ENCODE data around the gene RTCB.

RTCB gene

GRCh38 chr22:32430352-32430751 is 18.3 kb upstream of the RTCB start:
- Histone ChIP-seq H3K27ac (ENCODE audit: poor library complexity, severe bottlenecking) (no peak overlapping the region), H3K9me3 (ENCODE audit: severe bottlenecking) (no peaks in the 10 kb centered on the region), H3K36me3 (ENCODE audit: low read depth) (no peaks in the 10 kb centered on the region), H3K4me1 (ENCODE audit: insufficient read depth, poor library complexity, severe bottlenecking) (no peaks in the 10 kb centered on the region), H3K4me3 (ENCODE audit: severe bottlenecking) (no peak overlapping the region), H3K27me3 (ENCODE audit: insufficient read depth, poor library complexity, severe bottlenecking) (peaks cover 6% of the 10 kb centered on the region)
- no peak for TF ChIP-seq CTCF (IDR thresholded peaks at IDR 0.05; ENCODE audit: poor library complexity, severe bottlenecking)
- ATAC-seq (ENCODE audit: low read depth) (no peak), DNase-seq (ENCODE audit: low spot score) (no peak)

DNA sequence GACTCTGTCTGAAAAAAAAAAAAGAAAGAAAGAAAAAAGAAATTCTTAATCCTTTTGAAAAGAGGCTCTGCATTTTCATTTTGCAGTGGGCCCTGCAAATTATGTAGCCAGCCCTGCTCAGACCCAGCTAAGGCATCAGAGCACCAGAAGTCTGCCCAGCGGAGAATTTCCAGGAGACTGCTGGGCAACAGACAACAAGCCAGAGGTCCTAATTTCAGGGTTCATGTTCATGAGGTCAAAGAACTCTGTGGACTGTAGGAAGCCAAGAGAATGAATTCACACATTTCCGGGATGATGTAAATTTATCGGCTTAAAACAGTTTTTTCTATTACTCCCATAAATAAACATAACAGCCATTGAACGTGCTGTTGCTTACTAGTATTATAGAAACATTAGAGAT is 14.8 kb upstream of the RTCB start:
- no peak overlapping the region for H3K4me3 ChIP-seq (ENCODE audit: severe bottlenecking)
- no peaks in the 10 kb centered on the region for H3K9me3 ChIP-seq (ENCODE audit: severe bottlenecking)
- H3K27me3 ChIP-seq (ENCODE audit: insufficient read depth, poor library complexity, severe bottlenecking), result peaks cover 4% of the 10 kb centered on the region
- DNase-seq (ENCODE audit: low spot score) (no peak), ATAC-seq (ENCODE audit: low read depth) (no peak)
- no peaks in the 10 kb centered on the region for H3K4me1 ChIP-seq (ENCODE audit: insufficient read depth, poor library complexity, severe bottlenecking)
- TF ChIP-seq CTCF (IDR thresholded peaks at IDR 0.05; ENCODE audit: poor library complexity, severe bottlenecking), result no peak
- H3K27ac ChIP-seq (ENCODE audit: poor library complexity, severe bottlenecking), result no peak overlapping the region
- H3K36me3 ChIP-seq (ENCODE audit: low read depth), result no peaks in the 10 kb centered on the region

GRCh38 chr22:32423664-32424063 is 11.6 kb upstream of the RTCB start:
- DNase-seq (ENCODE audit: low spot score), result no peak
- Histone ChIP-seq H3K9me3 (ENCODE audit: severe bottlenecking) (no peaks in the 10 kb centered on the region), H3K4me3 (ENCODE audit: severe bottlenecking) (no peak overlapping the region), H3K36me3 (ENCODE audit: low read depth) (no peaks in the 10 kb centered on the region), H3K27me3 (ENCODE audit: insufficient read depth, poor library complexity, severe bottlenecking) (peaks cover 8% of the 10 kb centered on the region), H3K27ac (ENCODE audit: poor library complexity, severe bottlenecking) (no peak overlapping the region), H3K4me1 (ENCODE audit: insufficient read depth, poor library complexity, severe bottlenecking) (no peaks in the 10 kb centered on the region)
- ATAC-seq (ENCODE audit: low read depth), result no peak
- TF ChIP-seq CTCF (IDR thresholded peaks at IDR 0.05; ENCODE audit: poor library complexity, severe bottlenecking), result no peak

GRCh38 chr22:32422062-32422461 is 10.0 kb upstream of the RTCB start:
- no peak for ATAC-seq (ENCODE audit: low read depth)
- no peak overlapping the region for H3K4me3 ChIP-seq (ENCODE audit: severe bottlenecking)
- H3K4me1 ChIP-seq (ENCODE audit: insufficient read depth, poor library complexity, severe bottlenecking), result no peaks in the 10 kb centered on the region
- DNase-seq (ENCODE audit: low spot score), result no peak
- peaks cover 8% of the 10 kb centered on the region for H3K27me3 ChIP-seq (ENCODE audit: insufficient read depth, poor library complexity, severe bottlenecking)
- no peak for TF ChIP-seq CTCF (IDR thresholded peaks at IDR 0.05; ENCODE audit: poor library complexity, severe bottlenecking)
- no peak overlapping the region for H3K27ac ChIP-seq (ENCODE audit: poor library complexity, severe bottlenecking)
- no peaks in the 10 kb centered on the region for H3K36me3 ChIP-seq (ENCODE audit: low read depth)
- no peaks in the 10 kb centered on the region for H3K9me3 ChIP-seq (ENCODE audit: severe bottlenecking)

- Histone ChIP-seq H3K36me3 (ENCODE audit: low read depth) (no peaks in the 10 kb centered on the region), H3K4me3 (ENCODE audit: severe bottlenecking) (no peak overlapping the region), H3K27ac (ENCODE audit: poor library complexity, severe bottlenecking) (no peak overlapping the region), H3K27me3 (ENCODE audit: insufficient read depth, poor library complexity, severe bottlenecking) (peaks cover 8% of the 10 kb centered on the region), H3K4me1 (ENCODE audit: insufficient read depth, poor library complexity, severe bottlenecking) (no peaks in the 10 kb centered on the region), H3K9me3 (ENCODE audit: severe bottlenecking) (no peaks in the 10 kb centered on the region)
- peak; percentile 29; the same call in 1 of the 3 replicates for ATAC-seq (ENCODE audit: low read depth)
- no peak for TF ChIP-seq CTCF (IDR thresholded peaks at IDR 0.05; ENCODE audit: poor library complexity, severe bottlenecking)
- no peak for DNase-seq (ENCODE audit: low spot score)
Observed at GRCh38 chr22:32421484-32421883, 9.4 kb upstream of the RTCB start.
